Posterior cingulate gyrus (tissue), 11 donors: Measurements from ENCODE around the gene RIPK1.
"Not testable (repeated sequence)": the region's sequence is repeated elsewhere in the genome, so short reads cannot be mapped to it uniquely, and the experiment has no call there.

Experiments
- DNase-seq, 10 donors: peaks; one replicate each; pipeline versions ENCODE4 v3.0.0 to v3.0.0-alpha.2; 2020 to 2021; ENCODE audit warnings: mixed read lengths in 3 of 10
- intact Hi-C: fragments of 100-400 bp; cut with DNase I; formaldehyde crosslinking; loops from one replicate; pipeline ENCODE4 v1.15.1; 2023

RIPK1 gene

GRCh38 chr6:3068329-3069214, at the start of gene RIPK1:
RIPK1 (plus strand) TSS chr6:3068494; CDS start chr6:3076824, 8,330 bp downstream.
- DNase-seq = peak; percentile 88 to 99 (median 92)
- intact Hi-C loops = loop anchor here (2.0 to 5.0 kb wide), 2 partner anchors 48 to 189 kb away; partner anchors contain the start of gene PSMG4

GRCh38 chr6:3019065-3019464, 49.2 kb upstream of the RIPK1 start:
- intact Hi-C loops = no loop called here
- no peak for DNase-seq

DNA sequence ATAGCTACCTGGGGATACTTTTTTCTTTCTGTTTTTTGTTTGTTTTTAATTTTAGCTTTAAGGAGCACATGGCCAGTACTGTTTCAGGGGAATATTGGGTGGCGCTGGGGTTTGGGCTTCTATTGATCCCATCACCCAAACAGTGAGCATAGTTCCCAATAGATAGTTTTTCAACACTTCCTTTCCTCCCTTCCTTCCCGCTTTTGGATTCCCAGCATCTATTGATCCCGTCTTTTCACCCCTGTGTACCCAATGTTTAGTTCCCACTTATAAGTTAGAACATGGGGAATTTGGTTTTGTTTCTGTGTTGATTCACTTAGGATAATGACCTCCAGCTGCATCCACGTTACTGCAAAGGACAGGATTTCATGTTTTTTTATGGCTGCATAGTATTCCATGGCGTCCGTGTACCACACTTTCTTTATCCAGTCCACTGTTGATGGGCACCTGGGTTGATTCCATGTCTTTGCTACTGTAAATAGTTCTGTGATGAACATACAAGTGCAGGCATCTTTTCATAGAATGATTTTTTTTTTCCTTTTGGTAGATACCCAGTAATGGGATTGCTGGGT, 48.5 kb upstream of the RIPK1 start:
- DNase-seq = no peak
- intact Hi-C loops = no loop called here

- DNase-seq, intact Hi-C loops: not testable (repeated sequence)
These were observed 47.2 kb upstream of the RIPK1 start for GRCh38 chr6:3020976-3021598.

GRCh38 chr6:3022765-3023662, 45.3 kb upstream of the RIPK1 start:
- intact Hi-C loops = no loop called here
- peak in 1 of 10 donors; percentile 84 for DNase-seq

DNA sequence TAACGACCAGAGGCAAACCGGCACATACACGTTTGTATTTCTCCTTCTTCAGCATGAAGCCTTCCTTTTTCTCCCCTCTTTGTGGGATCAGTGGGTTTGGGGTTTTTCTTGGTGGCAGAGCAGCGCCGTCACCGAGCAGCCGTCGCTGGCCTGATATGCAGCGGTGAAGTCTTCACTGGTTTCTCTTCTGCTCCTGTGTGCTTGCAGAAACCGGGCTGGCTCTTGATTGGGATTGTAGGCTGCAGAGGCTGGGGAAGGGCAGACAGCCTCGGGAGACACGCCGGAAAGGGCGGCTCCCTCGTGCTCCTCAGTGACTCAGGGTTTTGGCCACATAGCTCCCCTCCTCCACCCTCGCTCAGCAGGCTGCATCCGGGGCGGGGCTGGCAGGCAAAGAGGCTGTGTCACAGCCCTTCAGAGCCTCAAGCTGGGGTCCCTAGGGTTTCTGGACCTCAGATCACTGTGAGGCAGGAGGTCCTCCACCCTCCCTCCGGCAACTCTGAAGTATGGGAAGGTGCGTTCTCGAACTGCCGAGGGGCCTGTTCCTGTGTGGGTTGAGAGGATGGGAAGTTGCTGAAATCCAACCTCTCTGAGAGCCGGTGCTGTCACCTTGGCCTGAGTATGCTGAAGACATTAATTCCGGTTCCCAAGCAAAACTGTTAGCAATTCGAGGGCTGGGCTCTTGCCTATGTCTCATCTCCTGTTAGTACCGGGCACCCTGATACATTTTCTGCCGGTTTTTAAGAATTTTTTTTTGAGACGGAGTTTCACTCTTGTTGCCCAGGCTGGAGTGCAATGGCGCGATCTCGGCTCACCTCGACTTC, 44.4 kb upstream of the RIPK1 start:
- intact Hi-C loops = no loop called here
- peak; percentile 19 to 92 (median 46) for DNase-seq

- intact Hi-C loops = no loop called here
- peak in 1 of 10 donors; percentile 63 for DNase-seq
These were observed 41.3 kb upstream of the RIPK1 start for GRCh38 chr6:3026791-3027626.

DNA sequence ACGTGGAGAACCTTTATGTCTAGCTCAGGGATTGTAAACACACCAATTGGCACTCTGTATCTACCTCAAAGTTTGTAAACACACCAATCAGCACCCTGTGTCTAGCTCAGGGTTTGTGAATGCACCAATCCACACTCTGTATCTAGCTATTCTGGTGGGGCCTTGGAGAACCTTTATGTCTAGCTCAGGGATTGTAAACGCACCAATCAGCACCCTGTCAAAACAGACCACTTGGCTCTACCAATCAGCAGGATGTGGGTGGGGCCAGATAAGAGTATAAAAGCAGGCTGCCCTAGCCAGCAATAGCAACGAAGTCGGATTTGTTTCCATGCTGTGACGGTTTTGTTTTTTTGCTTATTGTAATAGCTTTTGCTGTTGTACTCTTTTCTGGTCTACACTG, 40.1 kb upstream of the RIPK1 start:
- intact Hi-C loops, DNase-seq: not testable (repeated sequence)

DNA sequence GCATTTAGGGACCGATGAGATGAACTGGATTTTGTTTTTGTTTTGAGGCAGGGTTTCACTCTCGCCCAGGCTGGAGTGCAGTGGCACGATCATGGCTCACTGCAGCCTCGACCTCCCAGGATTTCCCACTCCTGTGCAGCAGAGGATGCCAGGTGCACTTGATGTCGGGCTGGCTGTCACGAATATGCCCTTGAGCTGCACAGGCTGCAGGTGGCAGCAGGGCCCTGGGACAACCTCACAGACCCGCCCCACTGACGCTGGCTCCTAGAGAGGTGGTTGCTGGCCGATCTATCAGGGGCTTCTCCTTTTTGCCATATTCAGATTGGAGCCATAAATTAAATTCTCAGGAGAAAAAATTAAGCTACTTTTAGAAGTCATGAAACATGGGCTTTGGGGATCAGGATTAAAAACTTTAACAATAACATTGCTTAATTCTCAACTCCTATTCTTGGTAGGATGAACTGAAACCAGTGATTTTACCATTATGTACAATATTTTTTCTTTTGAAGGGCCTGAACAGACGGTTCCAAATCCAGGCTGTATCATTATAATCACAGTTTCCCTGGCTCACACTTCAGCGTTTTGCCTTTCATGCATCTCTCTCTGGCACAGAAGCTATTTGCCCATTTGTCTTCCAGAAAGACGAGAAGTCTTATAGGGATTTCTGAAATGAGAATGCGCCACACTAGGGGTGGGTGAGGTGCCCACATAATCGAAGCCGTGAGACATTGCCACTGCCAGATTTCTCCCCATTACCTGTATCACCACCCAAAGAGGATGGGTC, 36.2 kb upstream of the RIPK1 start:
- no peak for DNase-seq
- intact Hi-C loops = no loop called here

DNA sequence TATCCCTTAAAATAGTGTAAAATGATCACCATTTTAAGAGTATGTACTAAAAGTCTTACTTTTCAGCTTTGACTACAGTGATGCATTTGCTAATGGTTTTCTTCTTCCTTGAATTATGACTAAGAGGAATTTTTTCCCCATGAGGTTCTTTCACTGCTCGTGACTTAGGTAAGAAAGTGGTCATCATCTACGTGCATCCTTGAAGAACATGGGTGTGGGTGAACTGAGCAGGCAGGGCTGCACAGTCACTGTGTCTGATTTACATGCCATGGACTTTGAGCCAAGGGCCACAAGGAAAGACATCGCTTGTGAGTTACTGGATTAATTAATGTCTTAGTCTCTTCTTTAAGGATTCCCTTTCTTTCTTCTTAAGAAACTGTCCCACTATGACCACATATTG, 35.3 kb upstream of the RIPK1 start:
- intact Hi-C loops = no loop called here
- no peak for DNase-seq

- no peak for DNase-seq
- intact Hi-C loops = no loop called here
These were observed 34.6 kb upstream of the RIPK1 start for GRCh38 chr6:3033652-3034051.

DNA sequence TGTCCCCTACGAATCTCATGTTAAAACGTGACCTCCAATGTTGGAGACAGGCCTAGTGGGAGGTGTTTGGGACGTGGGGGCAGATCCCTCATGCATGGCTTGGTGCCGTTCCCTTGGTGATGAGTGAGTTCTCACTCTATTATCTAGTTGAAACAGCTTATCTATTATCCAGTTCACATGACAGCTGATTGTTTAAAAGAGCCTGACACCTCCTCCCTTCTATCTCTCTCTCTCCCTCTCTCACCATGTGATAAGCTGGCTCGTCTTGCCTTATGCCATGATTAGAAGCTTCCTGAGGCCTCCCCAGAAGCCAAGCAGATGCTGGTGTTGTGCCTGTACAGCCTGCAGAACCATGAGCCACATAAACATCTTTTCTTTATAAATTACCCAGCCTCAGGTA, 32.9 kb upstream of the RIPK1 start:
- DNase-seq = no peak
- intact Hi-C loops = no loop called here

DNA sequence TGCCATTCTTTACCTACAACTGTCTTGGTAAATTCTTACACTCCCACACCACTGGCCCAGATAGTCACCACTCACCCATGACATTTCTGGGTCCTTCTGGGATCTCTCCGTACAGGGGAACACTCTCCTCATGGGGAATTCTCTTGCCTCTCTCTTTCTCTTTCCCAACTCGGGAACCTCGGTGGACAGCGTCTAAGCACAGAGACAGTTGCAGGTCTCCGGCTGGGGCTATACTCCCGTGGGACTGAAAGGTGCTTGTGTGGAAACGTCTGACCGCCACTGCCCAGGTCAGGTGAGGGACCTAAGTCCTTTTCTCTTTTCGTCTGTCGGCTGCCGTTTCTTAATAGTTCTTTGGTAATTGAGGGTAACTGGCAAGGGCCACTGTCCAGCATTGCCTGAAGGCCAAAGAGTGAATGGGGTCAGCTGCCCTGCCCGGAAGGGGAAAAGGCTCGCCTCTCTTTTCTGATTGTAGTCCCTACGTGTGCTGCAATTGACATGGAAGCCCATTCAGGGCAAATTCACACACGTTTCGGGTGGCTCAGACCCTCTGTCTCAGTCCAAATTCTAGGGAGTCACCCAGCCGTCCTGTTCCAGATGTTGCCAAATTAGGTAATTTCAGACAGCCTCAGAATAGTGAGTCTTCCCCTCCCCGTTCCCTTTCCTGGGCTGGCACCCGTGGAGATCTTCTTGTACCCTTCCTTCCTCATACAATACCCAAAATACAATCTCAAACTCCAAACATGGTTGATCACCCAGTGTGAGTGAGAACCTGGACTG, 31.2 kb upstream of the RIPK1 start:
- intact Hi-C loops = no loop called here
- DNase-seq = peak in 1 of 10 donors; percentile 47

GRCh38 chr6:3037638-3038365, 30.5 kb upstream of the RIPK1 start:
- peak in 1 of 10 donors; percentile 65 for DNase-seq
- intact Hi-C loops = no loop called here

- DNase-seq = peak in 1 of 10 donors; percentile 53
- intact Hi-C loops = no loop called here
These were observed 28.9 kb upstream of the RIPK1 start for GRCh38 chr6:3039384-3039783.

GRCh38 chr6:3041147-3041546, 27.1 kb upstream of the RIPK1 start:
- intact Hi-C loops = no loop called here
- no peak for DNase-seq
